ENCODE measurements around the gene CHDH. TPM values are rescaled to one million over a fixed set of nuclear protein-coding genes. Genes with fewer than 3 reads are reported as not detected.

The CHDH gene
- total RNA-seq, 1 experiment from 2014 or later = 5.1 TPM

DNA sequence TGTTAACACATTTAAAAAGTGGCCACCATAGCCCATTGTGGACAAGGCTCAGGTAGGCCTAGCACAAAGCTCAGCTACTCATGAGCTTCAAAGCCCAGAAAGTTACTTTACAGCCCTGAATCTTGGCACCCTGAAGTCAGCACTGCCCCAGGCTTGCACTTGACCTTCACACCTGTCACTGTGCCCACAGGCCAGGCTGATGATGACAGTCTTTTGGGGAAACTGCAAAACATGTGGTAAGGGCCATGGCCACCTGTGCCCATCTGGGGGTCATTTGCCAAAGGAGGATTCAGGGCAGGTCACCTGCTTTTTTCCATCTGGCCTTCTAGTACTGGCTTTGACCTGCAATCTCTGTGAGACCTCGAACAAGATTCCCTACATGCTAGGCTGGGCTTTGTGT lies 11.0 kb downstream of the CHDH start:
- no TSS peak for BruUV-seq (replicated peaks)
- no peaks in the 10 kb centered on the region for H3K36me3 ChIP-seq (ENCODE audit: low read depth, low read length)
- H3K9ac ChIP-seq (ENCODE audit: low read length) = no peak overlapping the region
- no peaks in the 10 kb centered on the region for H3K9me3 ChIP-seq (ENCODE audit: low read length)
- H3K27me3 ChIP-seq (ENCODE audit: low read length) = no peaks in the 10 kb centered on the region
- TF ChIP-seq, protein P1, sequence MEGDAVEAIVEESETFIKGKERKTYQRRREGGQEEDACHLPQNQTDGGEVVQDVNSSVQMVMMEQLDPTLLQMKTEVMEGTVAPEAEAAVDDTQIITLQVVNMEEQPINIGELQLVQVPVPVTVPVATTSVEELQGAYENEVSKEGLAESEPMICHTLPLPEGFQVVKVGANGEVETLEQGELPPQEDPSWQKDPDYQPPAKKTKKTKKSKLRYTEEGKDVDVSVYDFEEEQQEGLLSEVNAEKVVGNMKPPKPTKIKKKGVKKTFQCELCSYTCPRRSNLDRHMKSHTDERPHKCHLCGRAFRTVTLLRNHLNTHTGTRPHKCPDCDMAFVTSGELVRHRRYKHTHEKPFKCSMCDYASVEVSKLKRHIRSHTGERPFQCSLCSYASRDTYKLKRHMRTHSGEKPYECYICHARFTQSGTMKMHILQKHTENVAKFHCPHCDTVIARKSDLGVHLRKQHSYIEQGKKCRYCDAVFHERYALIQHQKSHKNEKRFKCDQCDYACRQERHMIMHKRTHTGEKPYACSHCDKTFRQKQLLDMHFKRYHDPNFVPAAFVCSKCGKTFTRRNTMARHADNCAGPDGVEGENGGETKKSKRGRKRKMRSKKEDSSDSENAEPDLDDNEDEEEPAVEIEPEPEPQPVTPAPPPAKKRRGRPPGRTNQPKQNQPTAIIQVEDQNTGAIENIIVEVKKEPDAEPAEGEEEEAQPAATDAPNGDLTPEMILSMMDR (conservative IDR thresholded peaks at IDR 0.05; ENCODE audit: low read depth, low read length) = no peak
- TF ChIP-seq EZH2phosphoT487 (IDR thresholded peaks at IDR 0.05; ENCODE audit: borderline replicate concordance, low read length) = no peak
- no peak for TF ChIP-seq EZH2 (IDR thresholded peaks at IDR 0.05; ENCODE audit: low read length, unreplicated experiment)
- no peak overlapping the region for H3K27ac ChIP-seq (ENCODE audit: low read length)
- H3K79me2 ChIP-seq (ENCODE audit: low read length) = no peaks in the 10 kb centered on the region
- DNase-seq (no peak), ATAC-seq (no peak)
- ChIA-PET CTCF (no interaction called here), POLR2A (ENCODE audit: unreplicated experiment) (no interaction called here)
- no peaks in the 10 kb centered on the region for H4K20me1 ChIP-seq (ENCODE audit: low read length)
- no peaks in the 10 kb centered on the region for H3K9me2 ChIP-seq (replicated peaks; ENCODE audit: low read length)
- H3F3A ChIP-seq (ENCODE audit: low read length, unreplicated experiment) = no peaks in the 10 kb centered on the region
- no peak overlapping the region for H3K4me3 ChIP-seq (ENCODE audit: low read length)
- no peak overlapping the region for H2AFZ ChIP-seq (ENCODE audit: low read length)
- H3K4me2 ChIP-seq (ENCODE audit: low read length) = no peak overlapping the region
- no peaks in the 10 kb centered on the region for H3K4me1 ChIP-seq (ENCODE audit: insufficient read depth, low read length)
- intact Hi-C loops (cut with micrococcal nuclease) = no loop called here

DNA sequence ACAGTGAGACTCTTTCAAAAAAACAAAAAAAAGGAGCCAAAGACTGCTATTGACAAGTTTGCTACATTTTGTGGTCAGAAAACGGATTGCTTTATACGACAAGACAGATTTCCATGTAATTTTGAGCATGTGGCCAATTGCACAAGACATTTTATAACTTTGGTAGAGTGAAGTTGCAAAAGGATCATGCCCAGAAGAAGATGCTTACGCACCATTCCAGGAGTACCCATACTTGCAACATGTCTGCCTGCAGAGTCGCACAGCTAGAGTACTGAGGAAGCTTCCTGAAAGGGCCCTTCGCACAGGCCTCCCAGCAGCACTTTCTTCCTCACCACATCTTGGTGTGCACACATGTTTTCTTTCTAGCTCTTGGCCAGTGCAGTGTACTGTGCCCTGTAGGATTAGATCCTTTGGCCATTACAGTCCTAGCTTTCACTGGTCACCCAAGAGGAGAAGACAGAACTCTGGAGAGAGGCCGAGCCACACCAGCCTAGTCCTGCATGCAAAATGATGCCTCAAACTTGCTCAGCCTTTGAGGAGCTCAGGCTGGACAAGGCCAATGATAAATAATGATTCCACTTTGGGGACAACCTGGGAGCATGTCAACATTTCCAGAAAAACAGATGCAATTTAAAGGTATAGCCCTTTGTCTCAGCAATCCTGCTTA lies 11.7 kb downstream of the CHDH start:
- ATAC-seq = no peak
- Histone ChIP-seq H3K27ac (ENCODE audit: low read length) (no peak overlapping the region), H3K36me3 (ENCODE audit: low read depth, low read length) (no peaks in the 10 kb centered on the region), H3K79me2 (ENCODE audit: low read length) (no peaks in the 10 kb centered on the region), H3K4me2 (ENCODE audit: low read length) (no peak overlapping the region), H2AFZ (ENCODE audit: low read length) (no peak overlapping the region), H4K20me1 (ENCODE audit: low read length) (no peaks in the 10 kb centered on the region), H3K4me1 (ENCODE audit: insufficient read depth, low read length) (no peaks in the 10 kb centered on the region), H3K4me3 (ENCODE audit: low read length) (no peak overlapping the region), H3K27me3 (ENCODE audit: low read length) (no peaks in the 10 kb centered on the region), H3F3A (ENCODE audit: low read length, unreplicated experiment) (no peaks in the 10 kb centered on the region), H3K9me2 (replicated peaks; ENCODE audit: low read length) (no peaks in the 10 kb centered on the region), H3K9me3 (ENCODE audit: low read length) (no peaks in the 10 kb centered on the region), H3K9ac (ENCODE audit: low read length) (no peak overlapping the region)
- intact Hi-C loops (cut with micrococcal nuclease) = no loop called here
- CTCF ChIA-PET = no interaction called here
- no peak for DNase-seq
- POLR2A ChIA-PET (ENCODE audit: unreplicated experiment) = no interaction called here
- TF ChIP-seq EZH2 (IDR thresholded peaks at IDR 0.05; ENCODE audit: low read length, unreplicated experiment) (no peak), EZH2phosphoT487 (IDR thresholded peaks at IDR 0.05; ENCODE audit: borderline replicate concordance, low read length) (no peak)
- TF ChIP-seq, protein P1 (conservative IDR thresholded peaks at IDR 0.05; ENCODE audit: low read depth, low read length) = no peak
- BruUV-seq (replicated peaks) = no TSS peak

DNA sequence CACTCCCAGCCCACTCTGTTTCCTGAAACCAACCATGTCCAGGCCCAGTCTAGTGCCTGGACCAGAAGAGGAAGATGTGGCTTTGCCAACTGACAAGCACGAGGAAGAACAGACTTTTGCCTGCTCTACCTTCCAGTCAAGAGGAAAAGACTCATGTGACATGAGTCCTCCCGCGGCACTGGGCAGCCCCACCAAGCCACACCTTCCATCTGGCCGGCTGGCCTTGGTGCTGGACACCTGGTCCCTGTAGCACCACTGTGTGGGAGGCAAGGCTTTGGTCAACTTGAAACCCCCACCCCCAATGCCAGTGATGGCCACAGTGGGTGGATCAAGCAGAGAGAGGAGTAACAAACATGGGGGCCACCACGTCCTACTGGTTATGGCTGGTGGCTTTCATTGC lies 12.5 kb downstream of the CHDH start:
- Histone ChIP-seq H3K36me3 (ENCODE audit: low read depth, low read length) (no peaks in the 10 kb centered on the region), H3K4me1 (ENCODE audit: insufficient read depth, low read length) (no peaks in the 10 kb centered on the region), H3K4me3 (ENCODE audit: low read length) (no peak overlapping the region), H3K27ac (ENCODE audit: low read length) (no peak overlapping the region), H3K9ac (ENCODE audit: low read length) (no peak overlapping the region), H2AFZ (ENCODE audit: low read length) (no peak overlapping the region), H3K27me3 (ENCODE audit: low read length) (no peaks in the 10 kb centered on the region), H3K79me2 (ENCODE audit: low read length) (no peaks in the 10 kb centered on the region), H3K9me2 (replicated peaks; ENCODE audit: low read length) (no peaks in the 10 kb centered on the region), H3F3A (ENCODE audit: low read length, unreplicated experiment) (no peaks in the 10 kb centered on the region), H3K9me3 (ENCODE audit: low read length) (no peaks in the 10 kb centered on the region), H3K4me2 (ENCODE audit: low read length) (no peak overlapping the region), H4K20me1 (ENCODE audit: low read length) (no peaks in the 10 kb centered on the region)
- BruUV-seq (replicated peaks) = no TSS peak
- POLR2A ChIA-PET (ENCODE audit: unreplicated experiment) = no interaction called here
- intact Hi-C loops (cut with micrococcal nuclease) = no loop called here
- ATAC-seq (no peak), DNase-seq (no peak)
- CTCF ChIA-PET = no interaction called here
- TF ChIP-seq EZH2phosphoT487 (IDR thresholded peaks at IDR 0.05; ENCODE audit: borderline replicate concordance, low read length) = no peak

Data from PC-3 (cell line).